Measurements from ENCODE around the gene LDHD. TPM values are rescaled to one million over a fixed set of nuclear protein-coding genes. Genes with fewer than 3 reads are reported as not detected.
A peak's percentile ranks its signal among the peaks of the same experiment; 100 is the strongest.

LDHD gene
- total and polyA plus RNA-seq, 9 of the 15 experiments (the other 6 are each of a cell fraction or from before 2014, with no cell fraction given) = 0.19 to 0.86 (median 0.54) TPM; not detected in 3

GRCh38 chr16:75074920-75075687, 41.5 kb downstream of the LDHD start (continued):
- 0 out of 2 replicates have a peak, but pooled peaks have one; percentile 49 for TF ChIP-seq ETS1 (conservative IDR thresholded peaks at IDR 0.05; ENCODE audit: control insufficient read depth, low read depth, low read length)
- TF ChIP-seq L3MBTL2 (IDR thresholded peaks at IDR 0.05) = peak; percentile 70; the same call in 1 of the 2 replicates
- TF ChIP-seq RBFOX2 (IDR thresholded peaks at IDR 0.05; ENCODE audit: low read depth, low read length) = peak; percentile 47; the same call in 1 of the 2 replicates
- TF ChIP-seq ELK3 (CRISPR knock-in tag; IDR thresholded peaks at IDR 0.05) = no peak
- TF ChIP-seq KLF6 (CRISPR knock-in tag; IDR thresholded peaks at IDR 0.05; ENCODE audit: borderline replicate concordance) = peak; percentile 76; the same call in 1 of the 2 replicates
- TF ChIP-seq SMARCA4 (IDR thresholded peaks at IDR 0.05) = peak; percentile 39; the same call in 1 of the 2 replicates
- TF ChIP-seq CBX5 (IDR thresholded peaks at IDR 0.05; ENCODE audit: borderline replicate concordance, low read depth) = no peak
- no peak for TF ChIP-seq FOXM1 (IDR thresholded peaks at IDR 0.05; ENCODE audit: low read depth)
- TF ChIP-seq FOXM1 (CRISPR knock-in tag; IDR thresholded peaks at IDR 0.05; ENCODE audit: low read depth) = no peak
- no peak for TF ChIP-seq ZNF263 (CRISPR knock-in tag; IDR thresholded peaks at IDR 0.05; ENCODE audit: borderline replicate concordance)
- TF ChIP-seq ARHGAP35 (IDR thresholded peaks at IDR 0.05; ENCODE audit: partially characterized antibody) = no peak
- TF ChIP-seq EZH2 (IDR thresholded peaks at IDR 0.05; ENCODE audit: borderline replicate concordance, low read depth, low read length) = no peak
- no peak for TF ChIP-seq YBX1 (IDR thresholded peaks at IDR 0.05)
- no peak for TF ChIP-seq ZNF707 (CRISPR knock-in tag; conservative IDR thresholded peaks at IDR 0.05)
- 0 out of 2 replicates have a peak, but pooled peaks have one; percentile 65 for TF ChIP-seq RHOXF2B (CRISPR knock-in tag; conservative IDR thresholded peaks at IDR 0.05)
- no peak for TF ChIP-seq PHB2 (IDR thresholded peaks at IDR 0.05; ENCODE audit: low read depth)
- no peak for TF ChIP-seq ATF1 (CRISPR knock-in tag; IDR thresholded peaks at IDR 0.05)
- peak; percentile 40; the same call in 1 of the 2 replicates for TF ChIP-seq ATF1 (tag; IDR thresholded peaks at IDR 0.05)
- no peak for TF ChIP-seq CBX2 (IDR thresholded peaks at IDR 0.05; ENCODE audit: insufficient read depth, low read length, poor library complexity, severe bottlenecking)
- TF ChIP-seq JUNB (CRISPR knock-in tag; conservative IDR thresholded peaks at IDR 0.05) = 0 out of 2 replicates have a peak, but pooled peaks have one; percentile 21
- TF ChIP-seq SAFB2 (IDR thresholded peaks at IDR 0.05; ENCODE audit: borderline replicate concordance, low read depth, low read length, severe bottlenecking) = no peak
- peak; percentile 71 for TF ChIP-seq USF1 (CRISPR knock-in tag; IDR thresholded peaks at IDR 0.05)
- TF ChIP-seq UBTF (IDR thresholded peaks at IDR 0.05; ENCODE audit: borderline replicate concordance in 1 of 2, low read depth in 2 of 2, low read length in 2 of 2) = peak; percentile 50 to 62; a peak in 1 of 4 replicates
- peak; percentile 63 for TF ChIP-seq SOX6 (IDR thresholded peaks at IDR 0.05)
- no peak for TF ChIP-seq ZNF140 (CRISPR knock-in tag; IDR thresholded peaks at IDR 0.05)
